IMR-90 (cell line): ENCODE results near the gene FNDC11.

Experiments
- TF ChIP-seq, protein P1 (sequence below): fragments of 150-350 bp; IDR thresholded peaks from 2 replicates; pipeline ENCODE4 v1.6.1; 2017; ENCODE audit warnings: mild to moderate bottlenecking, antibody characterized with exemption, low read length, low read depth
- TF ChIP-seq, protein P2 (sequence below): conservative IDR thresholded peaks from 2 replicates; pipeline ENCODE4 v1.5.1; 2012; ENCODE audit warnings: mild to moderate bottlenecking, low read depth, low read length, improper control_type of control experiment

DNA sequence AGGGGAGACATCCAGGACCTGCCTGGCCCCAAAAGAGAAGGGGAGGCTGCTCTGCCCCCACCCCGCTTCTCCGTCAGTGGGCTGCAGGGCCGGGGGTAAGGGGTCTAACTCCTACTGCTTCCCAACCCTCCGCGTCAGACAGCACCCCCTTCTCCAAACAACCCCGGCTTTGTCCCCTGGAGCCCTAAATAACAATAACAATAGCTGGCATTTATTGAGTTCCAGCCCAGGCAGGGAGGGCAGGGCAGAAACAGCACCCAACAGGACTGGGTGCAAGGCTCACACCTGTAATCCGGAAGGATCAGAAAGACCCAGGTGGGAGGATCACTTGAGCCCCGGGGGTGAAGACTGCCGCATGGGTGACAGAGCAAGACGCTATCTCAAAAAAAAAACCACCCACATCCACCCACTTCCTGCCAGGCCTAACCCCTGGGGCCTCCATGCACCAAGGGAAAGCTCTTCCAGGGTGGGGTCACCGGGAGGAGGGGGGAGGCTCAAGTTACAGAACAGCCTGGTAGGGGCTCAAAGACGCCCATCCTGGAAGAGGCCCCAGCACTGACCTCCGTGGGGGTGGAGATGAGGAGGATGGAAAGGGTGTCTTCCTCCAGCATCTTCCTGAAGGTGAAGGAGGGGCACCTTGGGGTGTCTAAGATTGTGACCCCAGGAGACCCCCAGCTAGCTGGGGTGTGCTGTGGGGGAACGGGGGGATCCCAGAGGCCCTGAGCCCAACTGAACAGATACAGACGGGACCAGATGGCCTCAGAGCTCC is 1.3 kb upstream of the FNDC11 start:
- TF ChIP-seq, protein P1, sequence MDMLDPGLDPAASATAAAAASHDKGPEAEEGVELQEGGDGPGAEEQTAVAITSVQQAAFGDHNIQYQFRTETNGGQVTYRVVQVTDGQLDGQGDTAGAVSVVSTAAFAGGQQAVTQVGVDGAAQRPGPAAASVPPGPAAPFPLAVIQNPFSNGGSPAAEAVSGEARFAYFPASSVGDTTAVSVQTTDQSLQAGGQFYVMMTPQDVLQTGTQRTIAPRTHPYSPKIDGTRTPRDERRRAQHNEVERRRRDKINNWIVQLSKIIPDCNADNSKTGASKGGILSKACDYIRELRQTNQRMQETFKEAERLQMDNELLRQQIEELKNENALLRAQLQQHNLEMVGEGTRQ, result no peak
- TF ChIP-seq, protein P2, sequence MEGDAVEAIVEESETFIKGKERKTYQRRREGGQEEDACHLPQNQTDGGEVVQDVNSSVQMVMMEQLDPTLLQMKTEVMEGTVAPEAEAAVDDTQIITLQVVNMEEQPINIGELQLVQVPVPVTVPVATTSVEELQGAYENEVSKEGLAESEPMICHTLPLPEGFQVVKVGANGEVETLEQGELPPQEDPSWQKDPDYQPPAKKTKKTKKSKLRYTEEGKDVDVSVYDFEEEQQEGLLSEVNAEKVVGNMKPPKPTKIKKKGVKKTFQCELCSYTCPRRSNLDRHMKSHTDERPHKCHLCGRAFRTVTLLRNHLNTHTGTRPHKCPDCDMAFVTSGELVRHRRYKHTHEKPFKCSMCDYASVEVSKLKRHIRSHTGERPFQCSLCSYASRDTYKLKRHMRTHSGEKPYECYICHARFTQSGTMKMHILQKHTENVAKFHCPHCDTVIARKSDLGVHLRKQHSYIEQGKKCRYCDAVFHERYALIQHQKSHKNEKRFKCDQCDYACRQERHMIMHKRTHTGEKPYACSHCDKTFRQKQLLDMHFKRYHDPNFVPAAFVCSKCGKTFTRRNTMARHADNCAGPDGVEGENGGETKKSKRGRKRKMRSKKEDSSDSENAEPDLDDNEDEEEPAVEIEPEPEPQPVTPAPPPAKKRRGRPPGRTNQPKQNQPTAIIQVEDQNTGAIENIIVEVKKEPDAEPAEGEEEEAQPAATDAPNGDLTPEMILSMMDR, result no peak
